ENCODE results near the gene VPS13A. TPM values are rescaled to one million over a fixed set of nuclear protein-coding genes. Genes with fewer than 3 reads are reported as not detected.
A peak's percentile ranks its signal among the peaks of the same experiment; 100 is the strongest.
"Not testable (repeated sequence)": the region's sequence is repeated elsewhere in the genome, so short reads cannot be mapped to it uniquely, and the experiment has no call there.

The VPS13A gene
- total and polyA plus RNA-seq, 3 donors from 2014 or later: 27.4 to 71.4 (median 40.3) TPM

DNA sequence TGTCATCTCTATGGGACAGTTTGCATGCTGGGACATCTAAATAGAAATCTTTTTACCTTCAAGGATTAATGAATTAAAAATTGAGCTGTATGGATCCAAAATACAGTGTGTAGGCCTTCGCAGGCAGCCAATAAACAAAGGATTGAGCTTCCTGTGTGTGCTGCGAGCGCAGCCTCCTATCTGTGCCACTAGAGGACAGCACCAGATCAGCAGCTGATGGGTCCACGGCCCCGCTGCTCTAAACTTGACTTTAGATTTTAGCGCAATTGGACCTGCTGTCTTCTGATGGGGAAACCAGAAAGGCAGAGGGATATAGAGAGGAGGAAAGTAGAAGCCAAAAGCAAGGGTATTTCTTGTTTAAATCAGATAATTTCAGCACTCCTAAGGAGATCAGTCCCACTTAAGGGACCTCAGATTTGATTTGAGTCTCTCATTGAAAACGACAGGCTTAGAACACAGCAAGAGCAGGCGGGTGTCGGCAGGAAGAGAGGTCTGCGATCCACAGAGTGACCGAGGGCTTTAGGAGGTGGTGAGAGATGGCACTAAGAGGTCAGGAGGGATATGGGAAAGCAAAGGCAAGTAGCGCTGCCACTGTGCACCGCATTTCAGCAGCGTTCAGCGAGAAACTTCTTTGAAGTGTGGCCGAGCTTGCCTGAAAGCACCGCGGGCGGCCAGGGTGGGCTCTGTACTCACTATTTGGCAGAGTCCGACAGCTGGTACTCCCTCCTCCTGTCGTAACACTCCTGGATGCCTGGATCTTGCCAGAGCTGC is 256.5 kb downstream of the VPS13A start:
- WGBS, 2 donors: 60 to 66% methylated on average over 21 of the region's 21 CpGs
- intact Hi-C loops (cut with DNase I; ENCODE audit: low total_unique reads): no loop called here
- DNase-seq: peak; percentile 77
- Histone ChIP-seq H3K36me3 (ENCODE audit: low read depth, missing control alignments) (no peaks in the 10 kb centered on the region), H3K9me3 (no peaks in the 10 kb centered on the region), H3K27ac (no peak overlapping the region), H3K27me3 (no peaks in the 10 kb centered on the region), H3K4me1 (no peaks in the 10 kb centered on the region), H3K4me3 (no peak overlapping the region)
- TF ChIP-seq, protein P1, sequence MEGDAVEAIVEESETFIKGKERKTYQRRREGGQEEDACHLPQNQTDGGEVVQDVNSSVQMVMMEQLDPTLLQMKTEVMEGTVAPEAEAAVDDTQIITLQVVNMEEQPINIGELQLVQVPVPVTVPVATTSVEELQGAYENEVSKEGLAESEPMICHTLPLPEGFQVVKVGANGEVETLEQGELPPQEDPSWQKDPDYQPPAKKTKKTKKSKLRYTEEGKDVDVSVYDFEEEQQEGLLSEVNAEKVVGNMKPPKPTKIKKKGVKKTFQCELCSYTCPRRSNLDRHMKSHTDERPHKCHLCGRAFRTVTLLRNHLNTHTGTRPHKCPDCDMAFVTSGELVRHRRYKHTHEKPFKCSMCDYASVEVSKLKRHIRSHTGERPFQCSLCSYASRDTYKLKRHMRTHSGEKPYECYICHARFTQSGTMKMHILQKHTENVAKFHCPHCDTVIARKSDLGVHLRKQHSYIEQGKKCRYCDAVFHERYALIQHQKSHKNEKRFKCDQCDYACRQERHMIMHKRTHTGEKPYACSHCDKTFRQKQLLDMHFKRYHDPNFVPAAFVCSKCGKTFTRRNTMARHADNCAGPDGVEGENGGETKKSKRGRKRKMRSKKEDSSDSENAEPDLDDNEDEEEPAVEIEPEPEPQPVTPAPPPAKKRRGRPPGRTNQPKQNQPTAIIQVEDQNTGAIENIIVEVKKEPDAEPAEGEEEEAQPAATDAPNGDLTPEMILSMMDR (IDR thresholded peaks at IDR 0.05): peak; percentile 35 to 85 (median 69)
- no peak for TF ChIP-seq POLR2A (IDR thresholded peaks at IDR 0.05)

GRCh38 chr9:77435277-77435676 is 257.9 kb downstream of the VPS13A start:
- intact Hi-C loops (cut with DNase I; ENCODE audit: low total_unique reads): no loop called here
- 71 to 84% methylated on average over 4 of the region's 4 CpGs for WGBS, 2 donors

DNA sequence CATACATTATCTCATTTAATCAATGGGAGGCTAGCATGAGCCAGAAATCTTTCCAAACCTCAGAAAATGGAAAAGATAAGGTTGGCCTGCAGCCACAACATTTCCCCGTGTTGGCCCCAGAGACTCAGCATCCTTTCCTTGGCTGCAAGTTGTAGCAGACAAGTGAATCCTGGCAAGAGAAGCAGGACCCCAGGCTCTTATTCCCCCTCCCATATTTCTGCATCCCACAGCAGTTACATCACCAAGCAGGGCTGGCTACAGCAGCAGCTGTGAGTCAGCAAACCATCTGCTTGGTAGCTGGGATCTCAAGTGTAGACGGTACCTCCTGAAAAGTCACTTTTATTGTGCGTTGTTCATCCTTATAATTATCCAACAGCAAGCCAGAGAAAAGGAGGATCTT is 258.4 kb downstream of the VPS13A start:
- intact Hi-C loops (cut with DNase I; ENCODE audit: low total_unique reads): no loop called here
- TF ChIP-seq, protein P1 (IDR thresholded peaks at IDR 0.05): no peak
- no peak for TF ChIP-seq POLR2A (IDR thresholded peaks at IDR 0.05)
- WGBS, 2 donors: 69 to 70% methylated on average over 3 of the region's 3 CpGs
- Histone ChIP-seq H3K27ac (no peak overlapping the region), H3K36me3 (ENCODE audit: low read depth, missing control alignments) (no peaks in the 10 kb centered on the region), H3K27me3 (no peaks in the 10 kb centered on the region), H3K9me3 (no peaks in the 10 kb centered on the region), H3K4me3 (no peak overlapping the region), H3K4me1 (no peaks in the 10 kb centered on the region)
- DNase-seq: no peak

More at GRCh38 chr9:77435277-77435676, 257.9 kb downstream of the VPS13A start:
- Histone ChIP-seq H3K4me1 (no peaks in the 10 kb centered on the region), H3K27me3 (no peaks in the 10 kb centered on the region), H3K36me3 (ENCODE audit: low read depth, missing control alignments) (no peaks in the 10 kb centered on the region), H3K27ac (no peak overlapping the region), H3K9me3 (no peaks in the 10 kb centered on the region), H3K4me3 (no peak overlapping the region)
- no peak for DNase-seq
- no peak for TF ChIP-seq POLR2A (IDR thresholded peaks at IDR 0.05)
- TF ChIP-seq, protein P1 (IDR thresholded peaks at IDR 0.05): no peak

- Histone ChIP-seq H3K9me3 (no peaks in the 10 kb centered on the region), H3K4me1 (no peaks in the 10 kb centered on the region), H3K27ac (no peak overlapping the region), H3K4me3 (no peak overlapping the region), H3K27me3 (no peaks in the 10 kb centered on the region), H3K36me3 (ENCODE audit: low read depth, missing control alignments) (no peaks in the 10 kb centered on the region)
- no peak for TF ChIP-seq POLR2A (IDR thresholded peaks at IDR 0.05)
- TF ChIP-seq, protein P1 (IDR thresholded peaks at IDR 0.05): no peak
- 65 to 82% methylated on average over 3 of the region's 3 CpGs for WGBS, 2 donors
- no peak for DNase-seq
- intact Hi-C loops (cut with DNase I; ENCODE audit: low total_unique reads): no loop called here
Measured at GRCh38 chr9:77438653-77439052, 261.3 kb downstream of the VPS13A start.

DNA sequence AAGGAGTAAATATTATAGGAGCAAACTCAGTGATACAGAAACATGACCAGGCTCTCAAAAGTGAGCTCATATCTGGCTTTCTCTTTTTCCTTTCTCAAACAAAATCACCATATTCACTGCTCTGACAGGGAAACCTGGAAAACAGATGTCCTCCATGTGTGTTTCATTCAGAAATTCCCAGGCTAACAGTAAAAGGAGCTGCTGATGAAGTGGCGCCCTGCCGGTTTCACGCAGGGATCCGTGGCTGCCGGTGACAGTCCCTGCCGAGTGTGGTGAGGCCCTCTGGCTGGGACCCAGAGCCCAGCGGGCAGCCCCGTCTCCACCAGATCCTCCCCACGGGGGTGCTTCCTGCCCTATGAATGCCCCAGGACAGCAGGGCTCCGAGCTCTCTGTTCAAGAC is 262.7 kb downstream of the VPS13A start:
- intact Hi-C loops (cut with DNase I; ENCODE audit: low total_unique reads): no loop called here
- Histone ChIP-seq H3K4me3 (no peak overlapping the region), H3K36me3 (ENCODE audit: low read depth, missing control alignments) (no peaks in the 10 kb centered on the region), H3K27me3 (no peaks in the 10 kb centered on the region), H3K4me1 (no peaks in the 10 kb centered on the region), H3K9me3 (no peaks in the 10 kb centered on the region), H3K27ac (no peak overlapping the region)
- DNase-seq: no peak
- TF ChIP-seq, protein P1 (IDR thresholded peaks at IDR 0.05): no peak
- no peak for TF ChIP-seq POLR2A (IDR thresholded peaks at IDR 0.05)
- WGBS, 2 donors: 54 to 59% methylated on average over 10 of the region's 10 CpGs

DNA sequence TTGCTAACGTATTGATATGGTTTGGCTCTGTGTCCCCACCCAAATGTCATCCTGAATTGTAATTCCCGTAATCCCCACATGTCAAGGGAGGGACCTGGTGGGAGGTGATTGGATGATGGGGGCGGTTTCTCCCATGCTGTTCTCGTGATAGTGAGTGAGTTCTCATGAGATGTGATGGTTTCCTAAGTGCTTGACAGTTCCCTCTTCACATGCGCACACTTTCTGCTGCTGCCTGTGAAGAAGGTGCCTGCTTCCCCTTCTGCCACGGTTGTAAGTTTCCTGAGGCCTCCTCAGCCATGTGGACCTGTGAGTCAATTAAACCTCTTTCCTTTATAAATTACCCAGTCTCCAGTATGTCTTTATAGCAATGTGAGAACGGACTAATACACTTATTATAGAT is 263.8 kb downstream of the VPS13A start:
- DNase-seq; H3K27me3 ChIP-seq; H3K36me3 ChIP-seq (ENCODE audit: low read depth, missing control alignments); H3K4me3 ChIP-seq; intact Hi-C loops (cut with DNase I; ENCODE audit: low total_unique reads); H3K9me3 ChIP-seq; H3K4me1 ChIP-seq; H3K27ac ChIP-seq: not testable (repeated sequence)
- 80 to 88% methylated on average over 7 of the region's 7 CpGs for WGBS, 2 donors
